ENCODE measurements around the gene PTPN22.

PTPN22 gene

GRCh38 chr1:113787663-113788062 lies 83.8 kb downstream of the PTPN22 start:
- DNase-seq (no peak), ATAC-seq (ENCODE audit: insufficient read depth, low read depth) (no peak)
- Histone ChIP-seq H3K4me1 (ENCODE audit: insufficient read depth, low read length) (peaks cover 53% of the 10 kb centered on the region), H3K79me2 (ENCODE audit: insufficient read depth, low read length) (peaks cover 90% of the 10 kb centered on the region), H3K27me3 (ENCODE audit: insufficient read depth, low read length, poor library complexity) (no peaks in the 10 kb centered on the region), H3K4me2 (ENCODE audit: insufficient read depth, low read length) (no peak overlapping the region), H3K9ac (ENCODE audit: low read depth, low read length) (no peak overlapping the region), H2AFZ (ENCODE audit: low read depth, low read length) (no peak overlapping the region), H3K36me3 (ENCODE audit: insufficient read depth, low read length) (peaks cover 29% of the 10 kb centered on the region), H4K20me1 (ENCODE audit: insufficient read depth, low read length) (peaks cover 24% of the 10 kb centered on the region), H3K9me3 (ENCODE audit: insufficient read depth, low read length, severe bottlenecking) (no peaks in the 10 kb centered on the region), H3K27ac (ENCODE audit: low read length) (peak overlapping the region; percentile 19; the same call in 1 of the 2 replicates), H3K4me3 (ENCODE audit: low read depth in 1 of 2, low read length in 2 of 2) (no peak overlapping the region)
- TF ChIP-seq EZH2 (IDR thresholded peaks at IDR 0.05; ENCODE audit: borderline replicate concordance, low read depth, low read length, severe bottlenecking), result no peak
- TF ChIP-seq CTCF (IDR thresholded peaks at IDR 0.05; ENCODE audit: borderline replicate concordance, extremely low read depth, low read length, poor library complexity, severe bottlenecking), result no peak

GRCh38 chr1:113786069-113786468 lies 85.4 kb downstream of the PTPN22 start:
- Histone ChIP-seq H3K27me3 (ENCODE audit: insufficient read depth, low read length, poor library complexity) (no peaks in the 10 kb centered on the region), H3K4me2 (ENCODE audit: insufficient read depth, low read length) (no peak overlapping the region), H3K4me3 (ENCODE audit: low read depth in 1 of 2, low read length in 2 of 2) (no peak overlapping the region), H3K36me3 (ENCODE audit: insufficient read depth, low read length) (peaks cover 23% of the 10 kb centered on the region), H2AFZ (ENCODE audit: low read depth, low read length) (no peak overlapping the region), H3K4me1 (ENCODE audit: insufficient read depth, low read length) (peaks cover 65% of the 10 kb centered on the region), H4K20me1 (ENCODE audit: insufficient read depth, low read length) (peaks cover 21% of the 10 kb centered on the region), H3K9me3 (ENCODE audit: insufficient read depth, low read length, severe bottlenecking) (no peaks in the 10 kb centered on the region), H3K79me2 (ENCODE audit: insufficient read depth, low read length) (peaks cover 91% of the 10 kb centered on the region), H3K9ac (ENCODE audit: low read depth, low read length) (no peak overlapping the region), H3K27ac (ENCODE audit: low read length) (no peak overlapping the region; the same call in 1 of the 2 replicates)
- ATAC-seq (ENCODE audit: insufficient read depth, low read depth) (no peak), DNase-seq (no peak)
- TF ChIP-seq EZH2 (IDR thresholded peaks at IDR 0.05; ENCODE audit: borderline replicate concordance, low read depth, low read length, severe bottlenecking), result no peak
- TF ChIP-seq CTCF (IDR thresholded peaks at IDR 0.05; ENCODE audit: borderline replicate concordance, extremely low read depth, low read length, poor library complexity, severe bottlenecking), result no peak

- Histone ChIP-seq H3K9ac (ENCODE audit: low read depth, low read length) (peak overlapping the region; percentile 32), H4K20me1 (ENCODE audit: insufficient read depth, low read length) (peaks cover 13% of the 10 kb centered on the region), H3K27ac (ENCODE audit: low read length) (peak overlapping the region; percentile 74), H3K9me3 (ENCODE audit: insufficient read depth, low read length, severe bottlenecking) (no peaks in the 10 kb centered on the region), H3K4me1 (ENCODE audit: insufficient read depth, low read length) (peaks cover 80% of the 10 kb centered on the region), H3K79me2 (ENCODE audit: insufficient read depth, low read length) (peaks cover 90% of the 10 kb centered on the region), H2AFZ (ENCODE audit: low read depth, low read length) (no peak overlapping the region), H3K4me3 (ENCODE audit: low read depth in 1 of 2, low read length in 2 of 2) (peak overlapping the region in 1 of 2 experiments; percentile 33; a peak in 2 of 4 replicates), H3K36me3 (ENCODE audit: insufficient read depth, low read length) (peaks cover 11% of the 10 kb centered on the region), H3K27me3 (ENCODE audit: insufficient read depth, low read length, poor library complexity) (no peaks in the 10 kb centered on the region), H3K4me2 (ENCODE audit: insufficient read depth, low read length) (peak overlapping the region; percentile 60)
- peak; percentile 53 for ATAC-seq (ENCODE audit: insufficient read depth, low read depth)
- no peak for TF ChIP-seq CTCF (IDR thresholded peaks at IDR 0.05; ENCODE audit: borderline replicate concordance, extremely low read depth, low read length, poor library complexity, severe bottlenecking)
- TF ChIP-seq EZH2 (IDR thresholded peaks at IDR 0.05; ENCODE audit: borderline replicate concordance, low read depth, low read length, severe bottlenecking), result no peak
- no peak for DNase-seq
Observed at GRCh38 chr1:113784104-113784779, 87.3 kb downstream of the PTPN22 start.

Measured in DND-41 (cell line).